MCF 10A (cell line): Measurements from ENCODE around the gene SYNPO. TPM values are rescaled to one million over a fixed set of nuclear protein-coding genes. Genes with fewer than 3 reads are reported as not detected.

Experiments used
- BruUV-seq: library from RNA; stranded (reverse); fragments of 400-500 nt; replicated peaks from 2 replicates; lab custom pipeline; 2021; lab: Mats Ljungman, UMichigan
- CTCF ChIA-PET: fragments of 300-600 bp; sonication (Branson Sonifier 250); formaldehyde crosslinking; extraction: SDS; loops from one replicate; lab custom pipeline; 2021; ENCODE audit warnings: antibody characterized with exemption, inconsistent platforms; lab: Yijun Ruan, JAX
- POLR2A ChIA-PET: fragments of 300-600, 350-650 bp; sonication (Branson Sonifier 250); formaldehyde crosslinking; extraction: SDS; loops from one replicate; lab custom pipeline; 2020; ENCODE audit warnings: antibody characterized with exemption, inconsistent platforms; lab: Yijun Ruan, JAX
- DNase-seq: peaks from one replicate; pipeline ENCODE4 v3.0.0-alpha.2; 2018; ENCODE audit not compliant: unreplicated experiment
- H3K27ac Mint-ChIP-seq: one replicate; pipeline ENCODE4 v1.8.0; 2022; ENCODE audit warnings: mild to moderate bottlenecking, low read depth, mixed read lengths; ENCODE audit not compliant: unreplicated experiment
- H3K27me3 Mint-ChIP-seq: one replicate; pipeline ENCODE4 v1.8.0; 2022; ENCODE audit warnings: mixed read lengths; ENCODE audit not compliant: insufficient read depth, unreplicated experiment
- H3K36me3 Mint-ChIP-seq: one replicate; pipeline ENCODE4 v1.8.0; 2022; ENCODE audit warnings: mild to moderate bottlenecking, moderate library complexity, mixed read lengths; ENCODE audit not compliant: insufficient read depth, unreplicated experiment
- H3K4me1 Mint-ChIP-seq: one replicate; pipeline ENCODE4 v1.8.0; 2022; ENCODE audit warnings: mixed read lengths; ENCODE audit not compliant: insufficient read depth, unreplicated experiment
- H3K4me3 Mint-ChIP-seq: one replicate; pipeline ENCODE4 v1.8.0; 2022; ENCODE audit warnings: mild to moderate bottlenecking, moderate library complexity, mixed read lengths; ENCODE audit not compliant: unreplicated experiment
- H3K9me3 Mint-ChIP-seq: one replicate; pipeline ENCODE4 v1.8.0; 2022; ENCODE audit warnings: mixed read lengths; ENCODE audit not compliant: unreplicated experiment
- CTCF ChIP-seq: fragments of 200-600 bp; IDR thresholded peaks from one replicate; pipeline ENCODE4 v1.8.0; 2022; ENCODE audit warnings: antibody characterized with exemption, mild to moderate bottlenecking; ENCODE audit not compliant: unreplicated experiment
- intact Hi-C: fragments of 100-400 bp; cut with micrococcal nuclease; formaldehyde crosslinking; loops from 2 replicates; pipeline ENCODE4 v1.14.1; 2022
- total RNA-seq: library from RNA; stranded (reverse); gene quantifications from 2 replicates; pipeline ENCODE4 v1.2.3, GENCODE V29; 2022

The SYNPO gene
- total RNA-seq, 1 experiment from 2014 or later, result 6.3 TPM

- no TSS peak for BruUV-seq
- no peak for TF ChIP-seq CTCF
- Mint-ChIP-seq H3K4me1 (peaks cover 10% of the 10 kb centered on the region), H3K4me3 (no peak overlapping the region), H3K9me3 (no peaks in the 10 kb centered on the region), H3K27ac (peak overlapping the region; percentile 68), H3K27me3 (no peaks in the 10 kb centered on the region), H3K36me3 (no peaks in the 10 kb centered on the region)
- DNase-seq, result no peak
- ChIA-PET CTCF (interaction anchor here (1.1 kb wide), 1 partner anchor 53 kb away, joined by 3 read pairs; no protein-coding TSS in a partner anchor), POLR2A (interaction anchor here (0.6 to 1.1 kb wide), 2 partner anchors 39 to 43 kb away, joined by 3 to 4 read pairs; partner anchors contain the start of gene SYNPO)
- intact Hi-C loops, result no loop called here
These were observed 39.6 kb upstream of the SYNPO start for GRCh38 chr5:150600616-150601490.

- no TSS peak for BruUV-seq
- H3K27ac Mint-ChIP-seq, result no peak overlapping the region
- no peak for DNase-seq
- H3K9me3 Mint-ChIP-seq, result no peaks in the 10 kb centered on the region
- CTCF ChIA-PET, result no interaction called here
- no peaks in the 10 kb centered on the region for H3K36me3 Mint-ChIP-seq
- no peak overlapping the region for H3K4me3 Mint-ChIP-seq
- intact Hi-C loops, result no loop called here
- TF ChIP-seq CTCF, result no peak
- H3K4me1 Mint-ChIP-seq, result peaks cover 10% of the 10 kb centered on the region
- H3K27me3 Mint-ChIP-seq, result no peaks in the 10 kb centered on the region
- POLR2A ChIA-PET, result no interaction called here
These were observed 38.7 kb upstream of the SYNPO start for GRCh38 chr5:150601491-150602345.

- no peaks in the 10 kb centered on the region for H3K36me3 Mint-ChIP-seq
- CTCF ChIA-PET, result interaction anchor here (0.6 to 0.7 kb wide), 3 partner anchors 9 to 1139 kb away, joined by 3 read pairs; no protein-coding TSS in a partner anchor
- no peak overlapping the region for H3K4me3 Mint-ChIP-seq
- no peak overlapping the region for H3K27ac Mint-ChIP-seq
- no peak for TF ChIP-seq CTCF
- intact Hi-C loops, result no loop called here
- no peaks in the 10 kb centered on the region for H3K27me3 Mint-ChIP-seq
- DNase-seq, result no peak
- H3K9me3 Mint-ChIP-seq, result no peaks in the 10 kb centered on the region
- H3K4me1 Mint-ChIP-seq, result peaks cover 10% of the 10 kb centered on the region
- BruUV-seq, result no TSS peak
- POLR2A ChIA-PET, result interaction anchor here (1.0 to 1.6 kb wide), 2 partner anchors 9 to 19 kb away, joined by 3 to 4 read pairs; no protein-coding TSS in a partner anchor
These were observed 37.4 kb upstream of the SYNPO start for GRCh38 chr5:150603052-150603451.

- Mint-ChIP-seq H3K27me3 (no peaks in the 10 kb centered on the region), H3K9me3 (no peaks in the 10 kb centered on the region), H3K4me1 (peaks cover 10% of the 10 kb centered on the region), H3K27ac (no peak overlapping the region), H3K4me3 (no peak overlapping the region), H3K36me3 (no peaks in the 10 kb centered on the region)
- POLR2A ChIA-PET, result interaction anchor here (1.0 to 1.6 kb wide), 2 partner anchors 9 to 19 kb away, joined by 3 to 4 read pairs; no protein-coding TSS in a partner anchor
- intact Hi-C loops, result no loop called here
- TF ChIP-seq CTCF, result no peak
- no TSS peak for BruUV-seq
- no peak for DNase-seq
- CTCF ChIA-PET, result interaction anchor here (0.6 to 0.7 kb wide), 4 partner anchors 9 to 1139 kb away, joined by 3 read pairs; no protein-coding TSS in a partner anchor
These were observed 37.0 kb upstream of the SYNPO start for GRCh38 chr5:150603491-150603890.
